Esophagus muscularis mucosa (tissue), 4 donors: ENCODE data around the gene ISOC1. TPM values are rescaled to one million over a fixed set of nuclear protein-coding genes. Genes with fewer than 3 reads are reported as not detected.

ENCODE experiments used
- DNase-seq: peaks from one replicate; pipeline ENCODE4 v3.0.0-alpha.2; 2017; ENCODE audit errors: extremely low spot score
- H3K27ac ChIP-seq, 4 donors: fragments of 200-600 bp; sonication (generic); replicated peaks in 1 of 4; 1 replicate in 3 of 4; 2 replicates in 1 of 4; pipeline ENCODE4 v1.5.1; 2016 to 2019; ENCODE audit warnings: mild to moderate bottlenecking in 1 of 4
- H3K27me3 ChIP-seq, 4 donors: fragments of 200-600 bp; sonication (generic); one replicate each; pipeline versions ENCODE4 v1.5.1 to v1.6.0; 2016 to 2019
- H3K36me3 ChIP-seq, 4 donors: fragments of 200-600 bp; sonication (generic); one replicate each; pipeline ENCODE4 v1.5.1; 2016 to 2019
- H3K4me1 ChIP-seq, 4 donors: fragments of 200-600 bp; sonication (generic); one replicate each; pipeline ENCODE4 v1.5.1; 2016 to 2019
- H3K4me3 ChIP-seq, 4 donors: fragments of 200-600 bp; sonication (generic); 1 replicate in 2 of 4; 2 replicates in 2 of 4; pipeline ENCODE4 v1.5.1; 2016 to 2019; ENCODE audit warnings: mild to moderate bottlenecking in 4 of 4, moderate library complexity in 1 of 4
- H3K9me3 ChIP-seq, 4 donors: fragments of 200-600 bp; sonication (generic); 1 replicate in 3 of 4; 2 replicates in 1 of 4; pipeline ENCODE4 v1.5.1; 2016 to 2019
- EP300 ChIP-seq: sonication (generic); formaldehyde crosslinking; IDR thresholded peaks from one replicate; pipeline ENCODE4 v1.6.1; 2017; ENCODE audit warnings: antibody characterized with exemption
- POLR2A ChIP-seq: fragments of 450-650 bp; IDR thresholded peaks from one replicate; pipeline ENCODE4 v1.6.1; 2017; ENCODE audit warnings: antibody characterized with exemption, moderate library complexity, mild to moderate bottlenecking, low read depth
- POLR2AphosphoS5 ChIP-seq, 2 donors: sonication (generic); formaldehyde crosslinking; IDR thresholded peaks; one replicate each; pipeline ENCODE4 v1.6.1; 2017; ENCODE audit warnings: antibody characterized with exemption in 2 of 2
- WGBS: methylation state at CpG from one replicate; pipeline ENCODE4 v1.1.5; 2018; 5-methylcytosine and 5-hydroxymethylcytosine counted together
- intact Hi-C: fragments of 100-400 bp; cut with DNase I; formaldehyde crosslinking; loops from one replicate; pipeline ENCODE4 v1.15.1; 2023
- total RNA-seq, 4 donors: library from RNA; depleted of rRNA; stranded (reverse); fragments of >200 nt; gene quantifications; one replicate each; pipeline versions ENCODE4 v1.1.0 to v1.2.1, GENCODE V29; 2016
- TF ChIP-seq, protein P1 (sequence below), 3 experiments: fragments of 200-600 bp in 2 of 3; fragments of 450-650 bp in 1 of 3; sonication (generic) in 2 of 3; IDR thresholded peaks; one replicate each; pipeline ENCODE4 v1.5.1; 2017 to 2019; ENCODE audit warnings: antibody characterized with exemption in 3 of 3, mild to moderate bottlenecking in 2 of 3, moderate library complexity in 1 of 3

ISOC1 gene
- total RNA-seq, 4 donors from 2014 or later, result 53.5 to 136 (median 89.5) TPM

DNA sequence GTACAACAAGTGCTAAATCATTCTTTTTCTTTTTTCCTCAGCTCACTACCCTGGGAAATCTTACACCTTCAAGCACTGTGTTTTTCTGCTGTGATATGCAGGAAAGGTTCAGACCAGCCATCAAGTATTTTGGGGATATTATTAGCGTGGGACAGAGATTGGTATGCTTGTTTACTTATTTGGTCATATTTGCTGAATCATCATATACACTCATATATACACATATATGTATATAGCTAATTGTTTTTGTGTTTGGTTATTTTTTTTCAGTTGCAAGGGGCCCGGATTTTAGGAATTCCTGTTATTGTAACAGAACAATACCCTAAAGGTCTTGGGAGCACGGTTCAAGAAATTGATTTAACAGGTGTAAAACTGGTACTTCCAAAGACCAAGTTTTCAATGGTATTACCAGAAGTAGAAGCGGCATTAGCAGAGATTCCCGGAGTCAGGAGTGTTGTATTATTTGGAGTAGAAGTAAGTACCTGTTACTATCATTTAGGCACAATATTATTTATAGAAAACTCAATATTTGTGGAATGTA lies 10.4 kb downstream of the ISOC1 start:
- TF ChIP-seq POLR2AphosphoS5 (IDR thresholded peaks at IDR 0.05), result no peak
- TF ChIP-seq, protein P1, sequence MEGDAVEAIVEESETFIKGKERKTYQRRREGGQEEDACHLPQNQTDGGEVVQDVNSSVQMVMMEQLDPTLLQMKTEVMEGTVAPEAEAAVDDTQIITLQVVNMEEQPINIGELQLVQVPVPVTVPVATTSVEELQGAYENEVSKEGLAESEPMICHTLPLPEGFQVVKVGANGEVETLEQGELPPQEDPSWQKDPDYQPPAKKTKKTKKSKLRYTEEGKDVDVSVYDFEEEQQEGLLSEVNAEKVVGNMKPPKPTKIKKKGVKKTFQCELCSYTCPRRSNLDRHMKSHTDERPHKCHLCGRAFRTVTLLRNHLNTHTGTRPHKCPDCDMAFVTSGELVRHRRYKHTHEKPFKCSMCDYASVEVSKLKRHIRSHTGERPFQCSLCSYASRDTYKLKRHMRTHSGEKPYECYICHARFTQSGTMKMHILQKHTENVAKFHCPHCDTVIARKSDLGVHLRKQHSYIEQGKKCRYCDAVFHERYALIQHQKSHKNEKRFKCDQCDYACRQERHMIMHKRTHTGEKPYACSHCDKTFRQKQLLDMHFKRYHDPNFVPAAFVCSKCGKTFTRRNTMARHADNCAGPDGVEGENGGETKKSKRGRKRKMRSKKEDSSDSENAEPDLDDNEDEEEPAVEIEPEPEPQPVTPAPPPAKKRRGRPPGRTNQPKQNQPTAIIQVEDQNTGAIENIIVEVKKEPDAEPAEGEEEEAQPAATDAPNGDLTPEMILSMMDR (IDR thresholded peaks at IDR 0.05), result no peak
- TF ChIP-seq POLR2A, result no peak
- TF ChIP-seq EP300, result no peak
- intact Hi-C loops, result loop anchor here (10.0 kb wide), 1 partner anchor 200 kb away; no protein-coding TSS in a partner anchor
- H3K27ac ChIP-seq, result no peak overlapping the region
- H3K4me1 ChIP-seq, result peaks cover 35 to 57% (median 45%) of the 10 kb centered on the region in 4 donors
- no peaks in the 10 kb centered on the region for H3K9me3 ChIP-seq
- peaks cover 3 to 32% (median 22%) of the 10 kb centered on the region in 4 donors for H3K36me3 ChIP-seq
- no peak overlapping the region for H3K4me3 ChIP-seq
- 88% methylated on average over 5 of the region's 5 CpGs for WGBS
- DNase-seq, result no peak
- H3K27me3 ChIP-seq, result no peaks in the 10 kb centered on the region

DNA sequence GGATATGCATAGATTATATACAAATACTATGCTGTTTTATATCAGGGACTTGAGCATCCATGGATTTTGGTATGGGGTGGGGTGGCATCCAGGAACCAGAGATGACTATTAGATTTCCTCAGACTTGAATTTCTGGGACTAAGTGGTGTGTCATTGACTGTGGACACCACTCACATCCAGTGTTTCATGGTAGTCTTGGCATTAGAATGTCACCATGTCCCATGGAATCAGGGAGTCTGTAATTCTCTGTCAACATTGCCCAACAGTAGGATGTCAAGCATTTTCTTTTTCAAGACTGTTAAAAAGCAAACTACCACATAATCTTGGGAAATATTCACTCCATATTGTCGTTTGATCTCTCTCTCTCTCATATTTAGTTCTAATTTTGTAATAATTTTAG lies 13.1 kb downstream of the ISOC1 start:
- Histone ChIP-seq H3K4me3 (no peak overlapping the region), H3K4me1 (peaks cover 38 to 56% (median 47%) of the 10 kb centered on the region in 4 donors), H3K27ac (no peak overlapping the region), H3K36me3 (peaks cover 3 to 32% (median 22%) of the 10 kb centered on the region in 4 donors), H3K27me3 (no peaks in the 10 kb centered on the region), H3K9me3 (no peaks in the 10 kb centered on the region)
- TF ChIP-seq EP300 (no peak), POLR2AphosphoS5 (IDR thresholded peaks at IDR 0.05) (no peak), POLR2A (no peak)
- TF ChIP-seq, protein P1 (IDR thresholded peaks at IDR 0.05), result no peak
- no peak for DNase-seq
- intact Hi-C loops, result loop anchor here (10.0 kb wide), 1 partner anchor 203 kb away; no protein-coding TSS in a partner anchor
- 94% methylated on average over 1 of the region's 1 CpG for WGBS

DNA sequence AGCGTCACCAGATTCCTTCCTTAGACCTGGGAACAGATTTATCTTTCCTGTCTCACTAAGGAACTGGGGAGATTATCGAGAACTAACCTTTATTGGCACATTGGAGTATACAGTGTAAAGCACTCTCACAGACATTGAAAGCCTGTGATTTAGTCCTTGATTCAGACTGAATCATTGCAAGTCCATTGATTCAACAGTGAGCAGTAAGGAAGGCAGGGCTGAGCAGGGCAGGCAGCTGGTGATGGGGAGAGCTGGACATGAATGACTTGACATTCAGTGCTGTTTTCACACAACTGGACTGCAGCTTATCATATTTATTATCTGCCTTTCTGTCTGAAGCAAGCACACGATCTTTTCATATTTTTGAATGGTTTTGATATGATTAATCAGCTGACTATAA lies 16.2 kb downstream of the ISOC1 start:
- intact Hi-C loops, result no loop called here

GRCh38 chr5:129111351-129111750 lies 16.8 kb downstream of the ISOC1 start:
- DNase-seq, result no peak
- Histone ChIP-seq H3K9me3 (no peaks in the 10 kb centered on the region), H3K27ac (no peak overlapping the region), H3K4me1 (peaks cover 17 to 53% (median 27%) of the 10 kb centered on the region in 4 donors), H3K4me3 (no peak overlapping the region), H3K27me3 (no peaks in the 10 kb centered on the region), H3K36me3 (peaks cover 3 to 25% (median 22%) of the 10 kb centered on the region in 4 donors)
- TF ChIP-seq, protein P1 (IDR thresholded peaks at IDR 0.05), result no peak
- TF ChIP-seq POLR2A (no peak), EP300 (no peak), POLR2AphosphoS5 (IDR thresholded peaks at IDR 0.05) (no peak)
- 51% methylated on average over 2 of the region's 2 CpGs for WGBS
- intact Hi-C loops, result no loop called here

More for the DNA sequence above, 16.2 kb downstream of the ISOC1 start:
- Histone ChIP-seq H3K27me3 (no peaks in the 10 kb centered on the region), H3K9me3 (no peaks in the 10 kb centered on the region), H3K4me1 (peaks cover 17 to 53% (median 27%) of the 10 kb centered on the region in 4 donors), H3K27ac (no peak overlapping the region), H3K36me3 (peaks cover 3 to 30% (median 22%) of the 10 kb centered on the region in 4 donors), H3K4me3 (no peak overlapping the region)
- WGBS, result 69% methylated on average over 3 of the region's 3 CpGs
- DNase-seq, result no peak
- no peak for TF ChIP-seq POLR2A
- no peak for TF ChIP-seq POLR2AphosphoS5 (IDR thresholded peaks at IDR 0.05)

DNA sequence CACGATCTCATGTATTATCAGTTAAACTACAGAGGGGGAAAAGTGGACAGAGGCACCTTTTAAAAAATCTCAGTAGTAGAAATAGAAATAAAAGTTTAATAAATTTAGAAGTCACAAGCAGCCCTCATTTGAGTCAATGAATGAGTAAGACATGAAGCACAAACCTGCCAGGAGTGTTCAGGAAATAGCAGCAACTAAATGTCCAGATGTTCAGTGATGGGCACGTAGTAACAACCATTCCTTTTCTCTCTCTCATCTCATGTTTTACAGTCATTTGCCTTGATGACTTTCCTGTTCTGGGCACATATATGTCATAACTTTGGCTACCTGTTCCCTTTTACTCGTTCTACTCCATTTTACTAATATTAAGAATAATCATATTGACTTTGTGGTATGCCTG lies 17.7 kb downstream of the ISOC1 start:
- WGBS, result 79% methylated on average over 3 of the region's 3 CpGs
- Histone ChIP-seq H3K36me3 (peaks cover 3 to 24% (median 22%) of the 10 kb centered on the region in 4 donors), H3K4me3 (no peak overlapping the region), H3K9me3 (no peaks in the 10 kb centered on the region), H3K27me3 (no peaks in the 10 kb centered on the region), H3K27ac (no peak overlapping the region), H3K4me1 (peaks cover 17 to 48% (median 25%) of the 10 kb centered on the region in 4 donors)
- TF ChIP-seq EP300, result no peak
- no peak for TF ChIP-seq POLR2AphosphoS5 (IDR thresholded peaks at IDR 0.05)
- TF ChIP-seq, protein P1 (IDR thresholded peaks at IDR 0.05), result no peak
- TF ChIP-seq POLR2A, result no peak
- intact Hi-C loops, result no loop called here
- DNase-seq, result no peak
